Muscle of leg (tissue), 11 donors: Measurements from ENCODE around the gene LRRTM3. TPM values are rescaled to one million over a fixed set of nuclear protein-coding genes. Genes with fewer than 3 reads are reported as not detected.
A peak's percentile ranks its signal among the peaks of the same experiment; 100 is the strongest.

Experiments
- DNase-seq: peaks from one replicate; pipeline ENCODE4 v3.0.0; 2013
- H3K27ac ChIP-seq: one replicate; pipeline ENCODE4 v1.5.1; 2013; ENCODE audit warnings: mild to moderate bottlenecking, low read length, control low read depth
- H3K27me3 ChIP-seq: one replicate; pipeline ENCODE4 v1.6.1; 2013; ENCODE audit warnings: low read length; ENCODE audit not compliant: control insufficient read depth, insufficient read depth
- H3K36me3 ChIP-seq: one replicate; pipeline ENCODE4 v1.6.1; 2013; ENCODE audit warnings: low read length; ENCODE audit not compliant: control insufficient read depth, insufficient read depth
- H3K4me1 ChIP-seq: one replicate; pipeline ENCODE4 v1.6.1; 2013; ENCODE audit warnings: low read length; ENCODE audit not compliant: control insufficient read depth, insufficient read depth
- H3K4me3 ChIP-seq: one replicate; pipeline ENCODE4 v1.5.1; 2013; ENCODE audit warnings: low read length, control low read depth
- H3K9me3 ChIP-seq: replicated peaks from 2 replicates; pipeline ENCODE4 v1.6.1; 2013; ENCODE audit warnings: low read depth, low read length; ENCODE audit not compliant: control insufficient read depth
- WGBS: methylation state at CpG from one replicate; pipeline ENCODE4 v1.1.5; 2013; ENCODE audit warnings: missing lambda C conversion rate; ENCODE audit not compliant: insufficient coverage; 5-methylcytosine and 5-hydroxymethylcytosine counted together
- polyA plus RNA-seq, 8 donors: library from polyadenylated mRNA; unstranded; fragments of 120-200 nt; gene quantifications; one replicate each; pipeline versions ENCODE4 v1.2.1 to v1.2.3, GENCODE V29; 2013; ENCODE audit warnings: inconsistent platforms in 1 of 8, low replicate concordance in 1 of 8; ENCODE audit not compliant: insufficient read length in 8 of 8, insufficient read depth in 1 of 8
- total RNA-seq: library from RNA; stranded (reverse); fragments of 120-200 nt; gene quantifications from one replicate; pipeline ENCODE4 v1.2.4, GENCODE V29; 2013

LRRTM3 gene
- total and polyA plus RNA-seq, 9 donors = 1.7 to 6.8 (median 2.2) TPM

GRCh38 chr10:66981361-66982052, 55.7 kb downstream of the LRRTM3 start:
- WGBS = 93% methylated on average over 2 of the region's 3 CpGs
- Histone ChIP-seq H3K4me3 (no peak overlapping the region), H3K27ac (no peak overlapping the region), H3K36me3 (no peaks in the 10 kb centered on the region), H3K9me3 (no peaks in the 10 kb centered on the region), H3K27me3 (no peaks in the 10 kb centered on the region), H3K4me1 (peaks cover 2% of the 10 kb centered on the region)
- DNase-seq = peak; percentile 15

DNA sequence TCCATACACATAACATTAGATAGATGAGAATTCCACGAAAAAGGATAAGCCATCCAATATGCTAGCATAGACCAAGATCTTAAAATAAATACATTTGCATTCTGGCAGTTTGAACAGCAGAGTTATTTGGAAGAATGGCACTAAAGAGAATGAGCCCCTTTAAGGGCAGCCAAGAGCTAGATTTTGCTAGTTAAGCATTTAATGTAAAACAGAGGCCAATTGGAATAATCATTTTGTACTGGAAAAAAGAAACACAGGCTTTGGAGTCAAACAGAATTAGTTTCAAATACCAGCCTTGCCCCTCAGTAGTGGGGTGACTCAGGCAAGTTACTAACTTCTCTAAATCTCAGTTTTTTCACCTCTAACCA, 56.2 kb downstream of the LRRTM3 start:
- Histone ChIP-seq H3K36me3 (no peaks in the 10 kb centered on the region), H3K4me3 (no peak overlapping the region), H3K4me1 (peaks cover 2% of the 10 kb centered on the region), H3K27me3 (no peaks in the 10 kb centered on the region), H3K9me3 (no peaks in the 10 kb centered on the region), H3K27ac (no peak overlapping the region)
- WGBS = no CpG with 5 or more reads among the region's 1 CpG
- DNase-seq = peak; percentile 13

- no CpG with 5 or more reads among the region's 6 CpGs for WGBS
- DNase-seq = peak; percentile 7
- Histone ChIP-seq H3K27me3 (no peaks in the 10 kb centered on the region), H3K4me1 (peaks cover 2% of the 10 kb centered on the region), H3K4me3 (no peak overlapping the region), H3K36me3 (no peaks in the 10 kb centered on the region), H3K27ac (no peak overlapping the region), H3K9me3 (no peaks in the 10 kb centered on the region)
These were observed 57.1 kb downstream of the LRRTM3 start for GRCh38 chr10:66982792-66983474.

- no peaks in the 10 kb centered on the region for H3K36me3 ChIP-seq
- H3K9me3 ChIP-seq = no peaks in the 10 kb centered on the region
- no peak overlapping the region for H3K4me3 ChIP-seq
- no peaks in the 10 kb centered on the region for H3K27me3 ChIP-seq
- H3K27ac ChIP-seq = no peak overlapping the region
- peaks cover 2% of the 10 kb centered on the region for H3K4me1 ChIP-seq
- no peak for DNase-seq
These were observed 57.6 kb downstream of the LRRTM3 start for GRCh38 chr10:66983475-66983818.

GRCh38 chr10:66990143-66990830, 64.5 kb downstream of the LRRTM3 start:
- Histone ChIP-seq H3K27ac (no peak overlapping the region), H3K36me3 (no peaks in the 10 kb centered on the region), H3K4me1 (no peaks in the 10 kb centered on the region), H3K27me3 (no peaks in the 10 kb centered on the region), H3K4me3 (no peak overlapping the region), H3K9me3 (no peaks in the 10 kb centered on the region)
- WGBS = no CpG with 5 or more reads among the region's 1 CpG
- no peak for DNase-seq

DNA sequence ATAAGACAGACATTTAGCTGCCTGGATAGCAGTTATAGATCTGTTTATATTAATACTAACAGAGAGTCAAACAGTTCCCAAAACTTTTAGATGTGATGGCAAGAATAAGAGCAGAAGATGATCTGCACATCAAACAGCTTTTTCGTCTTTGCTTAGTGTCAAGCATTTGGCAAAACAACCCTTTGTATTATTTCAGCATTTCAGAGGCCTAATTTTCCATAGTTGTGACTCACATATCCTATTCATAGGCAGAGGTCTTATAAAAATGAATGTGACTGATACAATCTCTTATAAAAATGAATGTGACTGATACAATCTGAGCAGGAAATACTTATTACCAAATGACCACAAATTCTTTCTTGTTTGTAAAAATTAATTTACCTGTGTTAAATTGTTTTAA, 71.2 kb downstream of the LRRTM3 start:
- Histone ChIP-seq H3K4me1 (no peaks in the 10 kb centered on the region), H3K27me3 (no peaks in the 10 kb centered on the region), H3K9me3 (no peaks in the 10 kb centered on the region), H3K27ac (no peak overlapping the region), H3K36me3 (no peaks in the 10 kb centered on the region), H3K4me3 (no peak overlapping the region)
- WGBS = no CpG with 5 or more reads among the region's 1 CpG
- DNase-seq = peak; percentile 32

DNA sequence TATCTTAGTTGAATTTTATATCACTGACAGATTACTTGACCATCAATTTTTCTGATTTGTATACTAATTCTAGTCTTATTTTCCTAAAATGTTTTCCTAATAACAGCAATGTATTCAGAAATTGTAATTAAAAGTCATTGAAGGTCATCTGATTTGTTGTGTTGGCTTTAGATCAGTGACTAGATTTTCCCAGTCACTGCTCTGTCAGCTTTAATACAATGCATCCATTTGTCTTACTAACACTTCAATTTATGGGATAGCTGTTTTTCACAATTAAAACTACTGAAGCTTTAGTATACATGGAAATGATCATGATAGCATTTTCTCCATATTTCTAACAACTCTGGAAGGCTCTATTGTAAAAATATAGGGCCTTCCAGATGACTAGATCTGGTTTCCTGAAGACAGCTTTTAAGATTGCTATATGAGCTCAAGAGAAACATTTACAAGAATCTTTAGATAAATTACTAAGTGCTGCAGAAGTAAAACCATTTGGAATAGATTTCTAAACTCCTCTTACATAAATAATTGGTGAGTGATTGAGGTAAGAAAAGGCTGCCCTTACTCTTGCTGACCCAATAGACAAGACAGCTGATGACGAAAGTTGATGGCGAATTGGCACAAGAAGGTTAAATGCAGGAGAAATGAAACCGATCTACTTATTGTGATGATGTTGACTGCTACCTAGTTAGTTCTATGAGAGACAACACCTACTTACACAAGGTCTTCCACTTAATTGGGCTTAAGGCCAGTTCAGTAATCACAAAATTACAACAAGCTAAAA, 74.1 kb downstream of the LRRTM3 start:
- H3K36me3 ChIP-seq = no peaks in the 10 kb centered on the region
- DNase-seq = no peak
- no CpG with 5 or more reads among the region's 3 CpGs for WGBS
- no peaks in the 10 kb centered on the region for H3K9me3 ChIP-seq
- no peak overlapping the region for H3K27ac ChIP-seq
- no peaks in the 10 kb centered on the region for H3K27me3 ChIP-seq
- no peaks in the 10 kb centered on the region for H3K4me1 ChIP-seq
- no peak overlapping the region for H3K4me3 ChIP-seq

- no CpG with 5 or more reads among the region's 2 CpGs for WGBS
- Histone ChIP-seq H3K9me3 (no peaks in the 10 kb centered on the region), H3K4me3 (no peak overlapping the region), H3K4me1 (no peaks in the 10 kb centered on the region), H3K27ac (no peak overlapping the region), H3K36me3 (no peaks in the 10 kb centered on the region), H3K27me3 (no peaks in the 10 kb centered on the region)
- no peak for DNase-seq
These were observed 78.9 kb downstream of the LRRTM3 start for GRCh38 chr10:67004690-67005089.

- Histone ChIP-seq H3K4me3 (no peak overlapping the region), H3K9me3 (no peaks in the 10 kb centered on the region), H3K27ac (no peak overlapping the region), H3K36me3 (no peaks in the 10 kb centered on the region), H3K27me3 (no peaks in the 10 kb centered on the region), H3K4me1 (no peaks in the 10 kb centered on the region)
- no peak for DNase-seq
- no CpG with 5 or more reads among the region's 1 CpG for WGBS
These were observed 80.1 kb downstream of the LRRTM3 start for GRCh38 chr10:67005981-67006380.

DNA sequence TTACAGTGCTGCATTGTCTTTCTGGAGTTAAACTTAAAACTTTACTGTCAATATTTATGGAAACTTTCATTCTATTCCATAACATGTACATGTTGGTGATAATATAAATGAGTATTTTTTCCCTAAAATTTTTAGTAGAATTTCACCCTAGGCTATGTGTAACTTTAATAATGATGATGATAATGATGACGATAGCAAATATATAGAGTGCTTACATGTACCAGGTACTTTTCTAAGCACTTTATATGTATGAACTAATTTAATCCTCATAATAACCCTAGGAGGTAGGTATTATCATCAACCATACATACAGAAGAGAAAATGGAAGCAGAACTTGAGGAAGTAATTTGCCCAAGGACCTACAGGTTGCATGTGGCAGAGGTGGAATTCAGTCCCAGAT, 85.6 kb downstream of the LRRTM3 start:
- no peak for DNase-seq
- Histone ChIP-seq H3K36me3 (no peaks in the 10 kb centered on the region), H3K4me1 (no peaks in the 10 kb centered on the region), H3K27me3 (no peaks in the 10 kb centered on the region), H3K9me3 (no peaks in the 10 kb centered on the region), H3K27ac (no peak overlapping the region), H3K4me3 (no peak overlapping the region)
- WGBS = no CpG with 5 or more reads among the region's 1 CpG
